Skin epidermis (tissue), 12 donors: ENCODE results near the gene SH3TC1.
A peak's percentile ranks its signal among the peaks of the same experiment; 100 is the strongest.

Experiments used
- H3K27ac ChIP-seq, 21 experiments: fragments of 200-600 bp; sonication (generic) in 11 of 21; one replicate each; pipeline ENCODE4 v1.5.0; 2020; ENCODE audit warnings: mild to moderate bottlenecking in 3 of 21, inconsistent platforms in 2 of 21, moderate library complexity in 2 of 21
- H3K4me3 ChIP-seq, 7 experiments: fragments of 200-600 bp; sonication (generic) in 2 of 7; one replicate each; pipeline ENCODE4 v1.5.0; 2020; ENCODE audit warnings: inconsistent platforms in 2 of 7, mild to moderate bottlenecking in 2 of 7, moderate library complexity in 1 of 7

The SH3TC1 gene

DNA sequence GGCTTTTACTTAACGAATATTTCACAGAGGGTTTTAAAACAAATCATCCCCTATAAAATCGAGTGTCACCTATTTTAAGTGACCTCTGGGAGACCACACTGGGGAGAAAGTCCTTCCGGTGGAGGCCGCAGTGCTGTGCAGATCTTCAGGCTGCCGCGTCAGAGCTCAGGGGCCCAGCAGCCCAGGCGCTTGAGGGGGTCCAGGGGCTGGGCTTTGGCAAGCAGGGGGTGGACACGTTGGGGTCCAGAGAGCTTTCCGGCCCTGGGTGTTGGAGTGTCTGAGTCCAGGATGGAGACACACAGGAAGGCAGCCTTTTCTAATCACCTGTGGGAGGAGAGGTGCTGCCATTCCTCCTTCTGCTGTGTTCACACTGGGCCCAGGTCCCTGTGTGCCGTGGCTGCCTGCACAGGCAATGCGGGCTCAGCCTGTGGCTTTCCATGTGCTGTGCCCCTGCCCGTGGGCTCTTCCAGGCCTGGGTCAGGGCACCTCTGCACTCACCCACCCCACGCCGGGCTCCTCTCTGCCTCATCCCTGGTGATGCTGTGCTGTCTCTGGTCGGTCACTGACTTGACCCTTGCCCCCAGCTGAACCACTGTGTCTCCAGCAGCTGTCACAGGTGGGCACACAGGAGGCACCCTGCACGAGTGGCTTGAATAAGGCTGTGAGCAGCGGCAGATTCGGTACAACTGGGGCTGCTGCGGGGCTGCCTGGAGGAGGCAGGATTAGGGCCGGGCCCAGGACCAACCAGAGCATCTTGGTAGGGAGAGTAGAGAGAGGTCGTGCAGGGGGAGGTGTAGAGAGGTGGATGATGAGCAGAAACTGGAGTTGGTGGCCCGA is 80.4 kb downstream of the SH3TC1 start:
- H3K27ac ChIP-seq, result peak overlapping the region in 4 of 21 experiments; percentile 6 to 64 (median 28)
- no peak overlapping the region for H3K4me3 ChIP-seq

DNA sequence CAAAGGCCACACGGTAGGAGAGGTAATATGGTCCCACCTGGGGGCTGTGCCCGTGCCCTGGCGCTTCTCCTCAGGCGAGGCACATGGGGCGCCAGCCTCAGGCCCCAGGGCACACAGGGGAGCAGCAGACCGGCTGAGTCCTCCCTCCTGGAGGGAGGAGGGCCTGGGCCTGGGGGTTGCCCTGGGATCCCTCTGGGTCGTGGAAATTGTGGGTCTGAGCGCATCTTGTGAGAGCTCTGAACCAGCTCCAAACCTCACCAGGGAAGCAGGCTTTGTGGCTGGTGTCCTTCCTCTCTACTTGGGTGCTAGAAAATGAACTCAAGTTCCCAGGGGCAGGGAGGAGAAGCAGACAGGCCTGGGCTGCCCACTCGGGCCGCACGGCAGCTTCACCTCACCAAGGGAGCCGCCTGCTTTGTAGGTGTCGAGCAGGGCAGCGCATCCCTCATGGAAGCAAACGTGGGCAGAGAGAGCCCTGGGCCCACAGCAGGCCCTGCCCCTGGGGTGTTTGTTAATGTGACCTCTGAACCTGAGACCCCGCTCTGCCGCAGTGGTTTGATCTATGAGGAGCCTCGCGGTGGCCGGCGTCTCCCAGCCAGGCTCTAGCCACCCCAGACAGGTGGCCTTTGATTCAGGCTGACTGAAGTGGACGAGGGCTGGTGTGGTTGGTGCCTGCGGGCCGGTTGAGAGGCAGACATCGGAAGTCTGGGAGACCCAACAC is 81.2 kb downstream of the SH3TC1 start:
- peak overlapping the region in 2 of 21 experiments; percentile 25 to 38 for H3K27ac ChIP-seq

DNA sequence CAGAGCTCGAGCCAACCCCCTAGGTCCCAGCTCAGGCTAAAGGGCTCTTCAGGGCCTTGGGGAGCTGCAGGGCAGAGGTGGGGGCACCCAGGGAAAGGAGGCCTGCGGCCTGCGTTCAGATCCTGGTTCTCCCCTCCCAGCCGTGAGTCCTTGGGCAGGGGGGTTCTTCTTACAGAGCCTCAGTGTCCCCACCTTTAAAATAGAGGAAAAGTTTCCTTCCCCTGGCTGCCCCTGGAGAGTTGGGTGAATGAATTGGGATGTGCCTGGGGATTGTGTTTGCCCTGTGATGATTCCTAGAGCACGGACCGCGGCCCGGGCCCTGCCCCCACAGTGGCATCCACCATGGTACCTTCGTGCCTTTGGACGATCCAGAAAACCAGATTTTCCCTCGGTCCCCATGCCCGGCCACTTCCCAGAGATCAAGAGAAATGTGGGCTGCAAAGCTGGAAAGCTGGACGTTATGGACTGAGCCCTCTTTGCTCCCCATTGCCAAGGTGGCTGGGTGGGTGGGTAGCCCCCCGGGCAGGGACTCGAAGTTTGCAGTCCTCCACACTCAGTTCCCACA is 81.9 kb downstream of the SH3TC1 start:
- Histone ChIP-seq H3K4me3 (no peak overlapping the region), H3K27ac (peak overlapping the region in 2 of 21 experiments; percentile 18 to 38)

More for the DNA sequence above, 81.2 kb downstream of the SH3TC1 start:
- H3K4me3 ChIP-seq, result no peak overlapping the region

DNA sequence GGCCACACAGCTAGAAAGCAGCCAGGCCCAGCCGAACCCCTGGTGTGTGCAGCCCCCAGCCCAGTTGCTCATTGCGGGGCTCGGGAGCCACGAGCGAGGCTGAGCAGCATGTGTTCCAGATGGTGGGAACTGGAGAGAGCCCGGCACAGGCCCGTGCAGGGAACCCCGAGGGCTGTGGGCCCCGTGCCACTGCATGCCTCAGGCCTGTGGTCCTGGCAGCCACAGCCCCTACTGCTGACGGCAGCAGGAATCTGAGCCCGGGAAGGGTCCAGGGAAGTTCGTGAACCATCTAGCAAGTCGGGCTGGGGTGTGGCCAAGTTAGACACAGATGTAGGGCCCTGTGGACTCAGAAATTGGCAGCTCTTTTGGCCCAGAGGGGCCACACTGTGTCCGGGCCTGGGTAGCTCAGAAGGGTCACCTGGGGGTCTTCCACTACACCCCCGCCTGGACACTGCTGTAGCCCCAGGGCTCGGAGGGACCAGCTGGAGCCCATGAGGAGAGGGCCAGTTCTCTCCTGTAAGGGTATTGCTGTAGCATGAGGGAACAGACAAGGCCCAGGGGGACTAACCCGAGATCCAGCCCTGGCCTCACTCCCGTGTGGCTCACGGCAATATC is 82.5 kb downstream of the SH3TC1 start:
- H3K4me3 ChIP-seq, result no peak overlapping the region
- peak overlapping the region in 3 of 21 experiments; percentile 11 to 65 (median 53) for H3K27ac ChIP-seq

DNA sequence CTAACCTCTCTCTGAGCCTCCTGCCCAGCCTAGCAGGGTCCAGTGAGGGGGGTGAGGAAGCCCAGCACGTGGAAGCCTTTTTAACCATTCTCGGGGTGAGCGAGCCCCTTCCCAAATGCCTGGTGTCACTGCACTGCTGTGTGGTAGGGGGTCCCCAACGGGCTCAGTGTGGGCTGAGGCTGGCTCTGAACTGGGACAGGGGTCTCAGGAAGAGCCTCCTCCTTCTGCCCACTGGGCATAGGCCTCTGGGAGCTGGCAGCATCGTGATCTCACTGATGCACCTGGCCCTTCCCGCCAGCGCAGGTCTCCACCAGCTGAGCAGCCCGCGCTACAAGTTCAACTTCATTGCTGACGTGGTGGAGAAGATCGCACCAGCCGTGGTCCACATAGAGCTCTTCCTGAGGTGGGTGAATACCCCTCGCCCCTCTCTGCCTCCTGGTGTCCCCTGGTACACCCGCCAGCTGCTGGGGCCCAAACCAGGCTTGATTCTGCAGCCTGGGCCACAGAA is 83.1 kb downstream of the SH3TC1 start:
- Histone ChIP-seq H3K27ac (peak overlapping the region in 4 of 21 experiments; percentile 11 to 65 (median 44)), H3K4me3 (no peak overlapping the region)

DNA sequence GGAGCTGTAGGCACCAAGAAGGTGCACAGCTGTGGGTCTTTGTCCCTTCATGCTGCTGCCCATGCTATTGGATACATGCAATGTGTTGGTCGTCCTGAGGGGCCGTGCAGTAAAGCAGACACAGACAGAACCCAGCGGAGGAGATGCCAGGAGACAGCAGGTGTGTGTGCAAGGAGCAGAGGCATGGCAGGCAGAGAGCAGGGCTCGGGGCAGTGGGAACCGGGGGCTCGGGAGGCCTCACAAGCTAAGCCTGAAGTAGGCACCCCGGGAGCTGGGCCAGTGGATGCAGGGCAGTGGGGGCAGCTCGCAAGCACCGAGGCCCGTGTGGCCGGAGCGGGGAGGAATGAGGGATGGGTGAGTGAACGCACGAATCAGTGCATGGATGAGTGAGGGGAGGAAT is 83.7 kb downstream of the SH3TC1 start:
- H3K4me3 ChIP-seq, result no peak overlapping the region
- H3K27ac ChIP-seq, result no peak overlapping the region

DNA sequence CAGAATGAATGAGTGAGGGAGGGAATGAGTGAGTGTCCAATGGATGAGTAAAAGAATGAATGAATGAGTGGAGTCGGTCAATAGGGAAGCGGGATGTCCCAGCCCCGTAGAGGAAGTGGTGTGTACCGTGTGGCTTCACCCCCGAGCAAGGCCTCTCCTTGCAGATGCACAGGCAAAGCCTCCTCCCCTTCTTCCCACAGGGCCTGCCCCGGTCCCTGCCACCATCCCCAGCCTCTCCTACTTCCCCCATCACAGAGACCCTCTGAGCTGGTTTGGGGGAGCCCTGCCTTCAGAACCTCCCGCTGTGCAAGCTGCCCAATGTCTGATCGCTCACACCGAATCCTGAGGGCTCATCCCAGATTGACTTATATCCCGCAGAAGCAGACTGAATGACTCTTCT is 84.1 kb downstream of the SH3TC1 start:
- no peak overlapping the region for H3K4me3 ChIP-seq
- no peak overlapping the region for H3K27ac ChIP-seq

DNA sequence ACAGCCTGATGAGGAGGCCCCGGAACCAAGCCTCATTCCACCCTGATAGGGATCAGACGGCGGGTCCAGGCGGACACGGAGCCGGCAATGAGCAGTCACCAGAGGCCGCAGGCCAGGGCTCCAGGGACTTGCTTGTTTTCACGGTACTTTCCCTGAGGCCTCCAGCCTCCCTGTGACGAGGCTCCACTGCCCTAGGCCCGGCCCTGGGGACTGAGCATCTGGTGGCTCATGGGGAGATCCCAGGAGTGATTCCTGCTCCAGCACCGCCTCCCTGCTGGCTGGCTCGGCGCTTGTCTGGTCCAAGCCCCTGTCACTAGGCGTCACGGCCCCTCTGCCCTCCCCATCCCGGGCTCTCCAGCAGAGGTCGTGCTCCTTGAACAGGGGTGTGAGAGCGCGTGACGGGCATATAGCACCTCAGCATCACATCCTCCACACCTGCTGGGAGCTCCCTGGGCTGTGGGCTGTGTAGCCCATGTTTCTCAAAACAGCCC is 84.6 kb downstream of the SH3TC1 start:
- H3K27ac ChIP-seq, result no peak overlapping the region

DNA sequence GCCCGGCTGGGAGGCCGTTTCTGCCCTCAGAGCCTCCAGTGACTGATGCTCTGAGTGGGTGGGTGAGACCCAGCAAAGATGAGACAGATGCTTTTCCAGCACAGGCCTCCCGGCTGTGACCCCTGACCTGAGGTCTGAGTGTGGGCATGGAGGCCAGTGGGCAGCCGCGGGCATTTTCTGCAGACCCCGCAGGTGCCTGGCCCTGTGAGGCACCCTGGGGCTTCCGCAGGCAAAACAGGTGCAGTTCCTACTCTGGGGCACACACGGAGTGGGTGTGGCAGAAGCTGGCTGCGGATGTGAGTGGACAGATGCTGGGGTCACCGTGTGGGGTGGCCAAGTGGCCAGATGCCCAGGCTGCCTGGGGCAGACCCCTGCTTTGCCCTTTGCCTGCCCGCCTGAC is 85.3 kb downstream of the SH3TC1 start:
- no peak overlapping the region for H3K4me3 ChIP-seq
- no peak overlapping the region for H3K27ac ChIP-seq

More for the DNA sequence above, 84.6 kb downstream of the SH3TC1 start:
- H3K4me3 ChIP-seq, result no peak overlapping the region

DNA sequence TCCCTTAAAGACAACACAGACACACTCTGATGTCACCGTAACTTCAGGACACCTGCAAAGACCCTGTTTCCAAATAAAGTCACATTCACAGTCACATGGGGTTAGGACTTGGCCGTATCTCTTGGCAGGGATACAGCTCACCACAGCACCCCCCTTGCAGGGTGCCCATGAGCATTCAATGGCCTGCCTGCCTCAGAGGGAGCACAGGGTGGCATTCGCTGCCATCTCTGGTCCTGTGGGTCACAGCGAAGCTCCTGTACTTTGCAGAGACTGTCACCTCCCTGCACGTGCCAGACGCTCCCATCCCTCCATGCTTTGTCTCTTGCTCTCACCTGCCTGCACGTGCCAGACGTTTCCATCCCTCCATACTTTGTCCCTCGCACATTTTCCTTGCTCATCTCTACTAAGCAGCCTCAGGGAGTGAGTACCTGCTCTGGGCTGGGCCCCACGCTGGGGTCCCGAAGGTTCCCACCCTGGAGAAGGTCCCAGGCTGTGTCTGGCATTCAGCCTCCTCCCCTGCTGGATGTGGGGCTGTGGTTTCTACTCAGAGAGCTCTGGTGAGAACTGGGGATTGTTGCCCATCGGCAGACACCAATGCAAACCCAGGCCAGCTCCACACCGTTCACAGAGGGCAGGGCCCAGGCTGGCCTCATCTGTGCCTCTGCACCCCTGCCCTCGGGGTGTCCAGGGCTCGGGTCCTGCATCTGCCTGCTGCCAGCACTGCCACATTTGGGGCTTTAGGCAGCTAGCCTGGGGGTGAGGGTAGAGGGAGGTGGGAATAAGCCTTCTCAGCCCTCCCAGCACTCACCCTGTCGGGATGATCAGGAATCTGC is 86.3 kb downstream of the SH3TC1 start:
- H3K27ac ChIP-seq, result no peak overlapping the region
- H3K4me3 ChIP-seq, result no peak overlapping the region

DNA sequence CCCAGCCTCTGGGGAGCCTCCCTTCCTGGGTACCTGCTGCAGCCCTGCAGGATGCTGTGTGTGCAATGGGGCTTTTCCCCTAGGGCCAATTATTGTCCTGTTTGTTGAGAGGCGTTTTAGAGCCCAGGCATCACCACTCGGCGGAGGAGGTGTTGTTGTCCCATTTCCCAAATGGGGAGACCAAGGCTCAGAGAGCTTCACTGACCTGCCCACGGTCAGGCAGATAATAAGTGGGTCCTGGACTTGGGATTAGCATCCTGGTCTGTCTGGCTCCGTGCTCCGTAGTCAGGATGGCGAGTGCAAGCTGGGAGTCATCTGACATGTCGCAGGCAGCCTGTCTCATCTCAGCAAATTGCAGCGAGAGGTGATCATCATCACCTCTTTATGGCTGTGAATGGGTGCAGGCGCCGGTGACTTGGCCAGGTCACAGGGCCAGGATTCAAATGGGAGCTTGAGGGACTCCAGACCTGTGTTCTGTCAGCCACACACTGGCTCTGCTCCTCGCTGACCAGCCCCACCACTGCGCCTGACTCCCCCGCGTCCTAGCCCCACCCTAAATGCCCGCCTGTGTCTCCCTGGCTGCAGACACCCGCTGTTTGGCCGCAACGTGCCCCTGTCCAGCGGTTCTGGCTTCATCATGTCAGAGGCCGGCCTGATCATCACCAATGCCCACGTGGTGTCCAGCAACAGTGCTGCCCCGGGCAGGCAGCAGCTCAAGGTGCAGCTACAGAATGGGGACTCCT is 87.1 kb downstream of the SH3TC1 start:
- H3K4me3 ChIP-seq, result no peak overlapping the region
- H3K27ac ChIP-seq, result no peak overlapping the region

DNA sequence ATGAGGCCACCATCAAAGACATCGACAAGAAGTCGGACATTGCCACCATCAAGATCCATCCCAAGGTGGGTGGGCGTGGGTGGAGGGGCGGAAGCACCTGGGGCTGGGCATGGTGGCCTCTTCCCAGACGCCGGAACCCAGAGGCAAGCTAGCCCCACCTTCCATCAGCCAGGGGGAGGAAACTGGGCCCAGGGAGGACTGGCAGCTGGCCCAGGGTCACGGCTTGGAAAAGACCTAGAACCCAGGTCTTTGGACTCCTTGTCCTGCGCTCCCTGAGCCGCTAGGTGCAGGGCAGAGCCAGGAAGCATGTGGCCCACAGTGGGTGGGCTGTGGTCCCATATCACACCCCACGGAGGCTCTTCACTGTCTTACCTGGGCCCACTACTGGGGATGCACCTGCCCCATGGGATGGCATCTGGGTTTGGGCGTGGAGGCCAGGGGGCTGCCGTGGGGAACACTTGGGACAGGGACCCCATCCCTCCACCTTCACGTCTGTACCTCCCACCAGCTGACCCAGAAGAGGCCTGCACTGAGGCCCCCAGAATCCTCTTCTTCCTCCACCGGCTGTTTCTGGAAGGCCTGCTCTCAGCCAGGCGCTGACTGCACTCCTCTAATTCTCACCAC is 87.7 kb downstream of the SH3TC1 start:
- no peak overlapping the region for H3K27ac ChIP-seq
- H3K4me3 ChIP-seq, result no peak overlapping the region

DNA sequence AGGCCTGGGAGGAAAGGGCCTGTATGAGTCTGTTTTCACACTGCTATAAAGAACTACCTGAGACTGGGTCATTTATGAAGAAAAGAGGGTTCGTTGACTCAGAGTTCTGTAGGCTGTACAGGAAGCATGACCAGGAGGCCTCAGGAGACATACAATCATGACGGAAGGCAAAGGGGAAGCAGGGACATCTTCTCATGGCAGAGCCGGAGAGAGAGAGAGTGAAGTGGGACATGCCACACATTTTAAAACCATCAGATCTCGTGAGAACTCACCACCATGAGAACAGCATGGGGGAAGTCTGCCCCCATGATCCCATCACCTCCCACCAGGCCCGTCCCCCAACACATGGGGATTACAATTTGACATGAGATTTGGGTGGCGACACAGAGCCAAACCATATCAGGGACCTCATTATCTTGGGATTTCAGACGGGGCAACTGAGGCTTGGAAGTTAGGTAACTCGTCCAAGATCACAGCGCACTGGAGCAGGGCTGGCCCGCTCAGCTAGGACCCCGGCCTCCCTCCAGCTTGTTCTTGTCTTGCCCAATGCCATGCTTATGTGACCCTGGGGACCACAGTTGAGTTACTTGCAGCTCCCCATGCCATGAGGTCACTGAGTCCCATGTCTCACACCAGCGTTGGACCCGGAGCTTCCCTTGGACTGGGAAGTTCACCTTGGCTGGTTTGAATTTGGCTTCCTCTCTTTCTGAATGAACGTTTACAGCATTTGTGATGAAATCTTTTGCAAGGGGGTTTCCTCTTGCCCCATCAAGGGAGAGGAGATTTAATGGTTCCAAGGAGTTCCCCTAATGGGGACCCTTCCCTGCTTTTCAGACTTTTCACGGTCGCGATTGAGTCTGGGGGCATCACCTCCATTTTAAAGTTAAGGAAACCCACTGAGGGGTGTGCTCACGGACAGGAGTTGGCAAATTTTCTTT is 88.5 kb downstream of the SH3TC1 start:
- H3K27ac ChIP-seq, result no peak overlapping the region
- H3K4me3 ChIP-seq, result no peak overlapping the region

DNA sequence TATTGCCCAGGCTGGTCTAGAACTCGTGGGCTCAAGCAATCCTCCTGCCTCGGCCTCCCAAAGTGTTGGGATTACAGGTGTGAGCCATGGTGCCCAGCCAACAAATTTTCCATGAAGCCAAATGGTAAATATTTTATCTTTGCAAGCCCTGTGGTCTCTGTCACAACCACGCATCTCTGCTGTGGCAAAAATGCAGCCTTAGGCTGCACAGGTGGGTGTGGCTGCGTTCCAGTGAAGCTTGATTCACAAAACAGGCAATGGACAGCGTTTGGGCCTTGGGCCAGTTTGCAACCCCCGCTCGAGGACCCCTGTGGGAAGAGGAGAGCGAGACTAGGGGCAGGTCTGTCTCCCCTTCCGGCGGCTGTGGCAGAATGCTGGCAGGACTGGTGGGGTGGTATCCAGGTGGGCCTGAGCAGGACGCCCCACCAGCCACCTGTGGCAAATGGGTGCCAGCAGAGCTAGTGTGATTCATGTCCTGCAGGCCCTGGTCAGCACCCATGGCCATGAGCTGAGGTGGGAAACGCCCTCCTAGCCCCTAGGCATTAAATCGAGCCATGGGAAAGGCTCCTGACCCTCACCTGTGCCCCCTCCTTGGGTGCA is 90.2 kb downstream of the SH3TC1 start:
- H3K4me3 ChIP-seq, result no peak overlapping the region
- no peak overlapping the region for H3K27ac ChIP-seq

DNA sequence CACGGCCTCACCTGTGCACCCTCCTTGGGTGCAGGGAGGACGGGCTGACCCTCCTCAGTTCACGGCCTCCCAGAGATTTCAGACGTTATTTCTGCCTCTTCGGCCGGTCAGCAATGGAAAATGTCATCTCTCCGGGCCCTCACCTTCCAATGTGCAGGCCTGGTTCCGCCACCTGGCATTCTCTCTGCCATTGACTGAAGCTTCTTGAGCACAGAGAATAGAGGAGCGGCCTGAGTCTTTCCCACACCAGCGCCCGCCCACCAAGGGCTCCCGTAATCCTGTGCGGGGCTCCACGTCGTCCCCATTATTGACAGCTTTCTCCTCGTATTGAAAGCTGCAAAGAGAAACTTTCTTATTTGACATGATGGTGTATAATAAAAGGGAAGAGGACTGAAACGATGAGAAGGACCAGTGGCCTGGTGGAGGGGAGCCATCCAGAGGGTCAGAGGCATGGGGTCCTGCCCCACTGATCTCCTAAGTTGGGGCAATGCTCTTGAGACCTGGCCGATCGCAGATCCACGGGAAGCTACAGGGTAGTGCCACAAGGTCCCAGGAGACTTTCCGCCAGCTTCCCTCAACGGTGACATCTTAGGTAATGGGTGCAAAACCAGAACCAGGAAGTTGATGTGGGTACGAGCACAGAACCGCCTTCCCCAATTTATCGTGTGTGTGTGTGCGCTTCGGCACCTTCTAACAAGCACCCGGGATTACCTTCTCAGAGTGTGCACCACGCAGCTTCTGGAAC is 91.0 kb downstream of the SH3TC1 start:
- Histone ChIP-seq H3K27ac (no peak overlapping the region), H3K4me3 (no peak overlapping the region)

DNA sequence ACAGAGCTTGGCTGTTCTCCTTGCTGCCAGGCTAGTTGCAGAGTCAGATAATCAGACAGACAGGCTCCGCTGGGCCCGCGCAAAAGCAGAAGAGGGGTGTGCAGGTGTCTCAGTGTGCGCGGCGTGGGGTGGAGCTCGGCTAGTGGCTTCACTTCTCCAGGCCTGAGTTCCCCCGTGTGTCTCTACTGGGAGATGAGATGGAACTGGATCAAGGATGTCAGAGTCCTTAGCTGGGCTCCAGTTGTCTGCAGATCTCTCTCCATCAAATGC is 91.5 kb downstream of the SH3TC1 start:
- no peak overlapping the region for H3K27ac ChIP-seq
- H3K4me3 ChIP-seq, result no peak overlapping the region
